Tibial artery (tissue), 4 donors: ENCODE results near the gene SLC6A4.
"Not testable (repeated sequence)": the region's sequence is repeated elsewhere in the genome, so short reads cannot be mapped to it uniquely, and the experiment has no call there.

Source experiments
- DNase-seq, 2 donors: peaks; one replicate each; pipeline ENCODE4 v3.0.0-alpha.2; 2019
- H3K27ac ChIP-seq, 2 donors: fragments of 200-600 bp; sonication (generic) in 1 of 2; 1 replicate in 1 of 2; 2 replicates in 1 of 2; pipeline ENCODE4 v1.5.1; 2018 to 2019; ENCODE audit warnings: mild to moderate bottlenecking in 1 of 2
- H3K27me3 ChIP-seq, 2 donors: fragments of 200-600 bp; sonication (generic) in 1 of 2; one replicate each; pipeline versions ENCODE4 v1.5.1 to v1.6.0; 2016 to 2019
- H3K36me3 ChIP-seq, 3 donors: fragments of 200-600 bp; sonication (generic) in 2 of 3; one replicate each; pipeline ENCODE4 v1.5.1; 2016 to 2019; ENCODE audit warnings: mild to moderate bottlenecking in 2 of 3
- H3K4me1 ChIP-seq, 4 donors: fragments of 200-600 bp; sonication (generic) in 2 of 4; 1 replicate in 3 of 4; 2 replicates in 1 of 4; pipeline ENCODE4 v1.5.1; 2016 to 2019
- H3K4me3 ChIP-seq, 2 donors: fragments of 200-600 bp; sonication (generic) in 1 of 2; 1 replicate in 1 of 2; 2 replicates in 1 of 2; pipeline ENCODE4 v1.5.1; 2018 to 2019; ENCODE audit warnings: mild to moderate bottlenecking in 2 of 2
- H3K9me3 ChIP-seq, 3 donors: fragments of 200-600 bp; sonication (generic) in 1 of 3; one replicate each; pipeline ENCODE4 v1.5.1; 2016 to 2019
- intact Hi-C: fragments of 100-400 bp; cut with DNase I; formaldehyde crosslinking; loops from one replicate; pipeline ENCODE4 v1.15.0; 2023; ENCODE audit warnings: low total_unique reads
- TF ChIP-seq, protein P1 (sequence below), 2 experiments: fragments of 200-600 bp in 1 of 2; fragments of 450-650 bp in 1 of 2; IDR thresholded peaks; one replicate each; pipeline ENCODE4 v1.5.1; 2017 to 2019; ENCODE audit warnings: antibody characterized with exemption in 2 of 2, mild to moderate bottlenecking in 1 of 2, moderate library complexity in 1 of 2

Gene SLC6A4

DNA sequence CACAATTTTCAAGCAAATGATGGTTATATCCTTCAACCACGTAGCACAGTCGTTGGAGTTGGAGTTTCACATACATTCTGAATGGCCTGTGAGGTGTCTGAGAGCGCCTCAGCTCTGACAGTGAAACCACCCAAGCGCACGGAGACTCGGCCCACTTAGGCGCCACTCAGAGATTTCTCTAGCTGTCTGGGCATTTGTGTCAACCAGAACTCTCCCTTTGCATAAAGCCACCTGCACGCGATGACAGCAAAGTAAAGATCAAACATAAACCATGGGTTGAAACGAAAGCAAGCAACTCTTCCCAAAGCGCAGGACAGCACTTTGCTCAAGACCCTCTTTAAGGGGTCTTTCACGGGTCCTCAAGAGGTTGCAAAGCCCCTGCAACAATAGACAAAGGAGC is 533 bp downstream of the SLC6A4 start:
- peaks cover 0 to 50% of the 10 kb centered on the region in 2 donors for H3K27me3 ChIP-seq
- DNase-seq: no peak
- no peaks in the 10 kb centered on the region for H3K9me3 ChIP-seq
- TF ChIP-seq, protein P1, sequence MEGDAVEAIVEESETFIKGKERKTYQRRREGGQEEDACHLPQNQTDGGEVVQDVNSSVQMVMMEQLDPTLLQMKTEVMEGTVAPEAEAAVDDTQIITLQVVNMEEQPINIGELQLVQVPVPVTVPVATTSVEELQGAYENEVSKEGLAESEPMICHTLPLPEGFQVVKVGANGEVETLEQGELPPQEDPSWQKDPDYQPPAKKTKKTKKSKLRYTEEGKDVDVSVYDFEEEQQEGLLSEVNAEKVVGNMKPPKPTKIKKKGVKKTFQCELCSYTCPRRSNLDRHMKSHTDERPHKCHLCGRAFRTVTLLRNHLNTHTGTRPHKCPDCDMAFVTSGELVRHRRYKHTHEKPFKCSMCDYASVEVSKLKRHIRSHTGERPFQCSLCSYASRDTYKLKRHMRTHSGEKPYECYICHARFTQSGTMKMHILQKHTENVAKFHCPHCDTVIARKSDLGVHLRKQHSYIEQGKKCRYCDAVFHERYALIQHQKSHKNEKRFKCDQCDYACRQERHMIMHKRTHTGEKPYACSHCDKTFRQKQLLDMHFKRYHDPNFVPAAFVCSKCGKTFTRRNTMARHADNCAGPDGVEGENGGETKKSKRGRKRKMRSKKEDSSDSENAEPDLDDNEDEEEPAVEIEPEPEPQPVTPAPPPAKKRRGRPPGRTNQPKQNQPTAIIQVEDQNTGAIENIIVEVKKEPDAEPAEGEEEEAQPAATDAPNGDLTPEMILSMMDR (IDR thresholded peaks at IDR 0.05): no peak
- H3K36me3 ChIP-seq: no peaks in the 10 kb centered on the region
- H3K27ac ChIP-seq: no peak overlapping the region
- H3K4me3 ChIP-seq: peak overlapping the region; percentile 34 to 55
- intact Hi-C loops: no loop called here
- peaks cover 0 to 34% (median 28%) of the 10 kb centered on the region in 4 donors for H3K4me1 ChIP-seq

DNA sequence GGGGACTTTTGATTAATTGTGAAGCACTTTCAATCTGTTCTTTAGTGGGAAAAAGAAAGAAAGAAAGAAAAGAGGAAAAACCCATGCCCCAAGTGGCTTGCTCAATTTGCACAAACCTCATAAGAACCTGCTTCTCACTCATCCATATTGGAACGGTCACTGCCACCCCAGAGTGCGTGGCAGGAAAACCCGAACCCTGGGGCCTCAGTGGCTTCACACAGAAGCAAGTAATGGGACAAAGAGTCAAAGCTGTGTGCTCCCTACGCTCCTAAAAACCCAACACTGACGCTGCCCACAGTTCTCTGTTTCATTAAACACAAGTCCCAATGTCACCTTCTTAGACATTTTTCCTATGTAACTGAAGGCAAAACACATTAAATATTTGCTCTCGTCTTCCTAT is 1.2 kb downstream of the SLC6A4 start:
- intact Hi-C loops: no loop called here
- TF ChIP-seq, protein P1 (IDR thresholded peaks at IDR 0.05): no peak
- no peaks in the 10 kb centered on the region for H3K9me3 ChIP-seq
- no peaks in the 10 kb centered on the region for H3K36me3 ChIP-seq
- H3K4me3 ChIP-seq: no peak overlapping the region
- no peak overlapping the region for H3K27ac ChIP-seq
- no peak for DNase-seq
- H3K4me1 ChIP-seq: peaks cover 0 to 34% (median 28%) of the 10 kb centered on the region in 4 donors
- peaks cover 0 to 47% of the 10 kb centered on the region in 2 donors for H3K27me3 ChIP-seq

DNA sequence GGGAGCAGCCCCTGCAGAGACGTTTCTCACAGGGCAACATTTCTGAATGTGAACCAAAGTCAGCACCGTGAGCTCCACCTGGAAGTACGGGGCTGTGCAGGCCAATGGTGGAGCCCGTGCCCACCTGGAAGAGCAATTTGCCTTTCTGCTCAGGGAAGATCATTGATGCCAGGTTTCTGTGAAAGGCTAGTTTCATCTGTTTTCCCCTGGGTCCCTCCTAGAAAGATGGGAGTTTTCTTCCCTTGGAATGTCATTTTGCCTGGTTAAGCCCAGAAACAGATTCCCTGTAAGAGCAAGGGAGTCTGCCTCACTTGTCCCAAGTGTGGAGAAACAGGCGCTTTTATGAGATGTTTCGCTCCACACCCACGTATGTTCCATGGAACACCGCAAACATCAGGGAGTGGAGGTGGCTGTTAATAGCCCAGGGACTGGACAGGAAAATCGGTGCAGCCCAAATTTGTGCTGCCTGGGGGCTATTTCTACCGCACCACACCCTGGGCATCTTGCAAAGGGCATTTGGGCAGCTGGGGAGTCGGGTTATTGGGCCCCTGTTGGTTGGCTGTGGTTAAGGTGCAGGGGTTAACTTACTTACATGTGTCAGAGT is 2.6 kb downstream of the SLC6A4 start:
- H3K27ac ChIP-seq: no peak overlapping the region
- TF ChIP-seq, protein P1 (IDR thresholded peaks at IDR 0.05): no peak
- no peaks in the 10 kb centered on the region for H3K9me3 ChIP-seq
- DNase-seq: no peak
- intact Hi-C loops: no loop called here
- H3K4me1 ChIP-seq: peaks cover 0 to 31% (median 28%) of the 10 kb centered on the region in 4 donors
- H3K36me3 ChIP-seq: no peaks in the 10 kb centered on the region
- no peak overlapping the region for H3K4me3 ChIP-seq
- peaks cover 0 to 38% of the 10 kb centered on the region in 2 donors for H3K27me3 ChIP-seq

DNA sequence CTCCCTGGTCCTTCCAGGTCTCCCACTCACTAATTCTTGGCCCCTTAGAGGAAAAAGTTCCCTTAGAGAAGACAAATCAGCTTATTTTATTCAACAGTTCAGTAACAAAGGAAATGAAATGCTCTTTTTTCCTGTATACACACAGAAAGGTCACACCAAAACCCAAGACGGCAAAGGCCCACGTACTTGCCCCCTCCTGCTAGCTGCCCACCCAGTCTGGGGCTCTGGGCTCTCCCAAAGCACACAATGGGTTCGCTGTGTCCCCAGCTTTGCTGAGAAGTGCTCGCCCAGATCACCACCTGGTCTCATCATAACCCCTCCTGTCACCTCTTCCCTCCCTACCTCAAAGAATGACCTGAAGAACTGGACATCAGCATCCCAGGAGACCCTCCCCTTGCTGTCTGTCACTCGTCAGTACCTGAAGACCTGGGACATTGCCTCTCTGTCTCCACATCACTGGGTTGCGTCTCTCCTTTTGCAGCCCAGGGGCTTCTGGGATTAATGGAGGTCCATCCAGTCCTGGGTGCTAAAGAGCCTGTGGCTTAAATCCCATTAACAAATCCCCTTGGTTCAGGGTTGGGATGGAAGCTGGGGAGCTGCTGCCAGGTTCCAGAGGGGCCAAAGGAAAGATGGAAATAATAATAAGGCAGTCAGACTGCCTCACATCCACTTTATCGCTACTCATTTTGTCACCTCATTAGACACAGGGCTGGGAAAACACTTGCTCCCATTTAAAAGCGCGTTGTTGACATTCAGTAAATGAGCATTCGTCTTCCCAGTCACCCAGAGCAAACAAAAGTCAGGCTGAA is 3.3 kb downstream of the SLC6A4 start:
- Histone ChIP-seq H3K9me3 (no peaks in the 10 kb centered on the region), H3K27ac (no peak overlapping the region), H3K4me3 (no peak overlapping the region), H3K27me3 (peaks cover 0 to 31% of the 10 kb centered on the region in 2 donors), H3K4me1 (peaks cover 0 to 24% (median 22%) of the 10 kb centered on the region in 4 donors), H3K36me3 (no peaks in the 10 kb centered on the region)
- TF ChIP-seq, protein P1 (IDR thresholded peaks at IDR 0.05): no peak
- intact Hi-C loops: no loop called here
- no peak for DNase-seq

DNA sequence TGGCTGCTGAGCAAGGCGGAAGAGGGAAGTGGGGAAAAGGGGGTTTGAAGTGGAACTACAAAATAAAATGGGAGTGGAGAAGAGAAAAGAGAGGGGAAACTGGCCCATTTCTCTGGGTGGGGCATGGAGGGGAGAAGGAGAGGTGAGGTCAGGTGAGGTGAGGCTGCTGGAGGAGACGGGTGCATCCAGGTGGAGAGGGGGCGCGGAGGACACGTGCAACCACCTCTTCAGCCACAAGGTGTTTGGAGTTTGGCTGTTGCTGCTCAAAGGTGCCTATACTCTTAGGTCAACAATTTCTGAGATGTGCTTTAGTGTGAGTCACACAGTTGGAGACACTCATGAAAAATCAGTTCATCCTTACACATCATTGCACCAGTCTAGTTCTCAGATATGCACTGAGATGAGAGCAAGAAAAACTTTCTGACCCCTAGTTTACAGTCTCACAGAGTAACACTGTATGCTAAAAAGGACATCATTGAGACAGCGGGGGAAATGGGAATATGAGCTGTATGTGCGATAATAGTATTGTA is 4.8 kb downstream of the SLC6A4 start:
- TF ChIP-seq, protein P1 (IDR thresholded peaks at IDR 0.05): no peak
- no peak for DNase-seq
- Histone ChIP-seq H3K9me3 (no peaks in the 10 kb centered on the region), H3K36me3 (no peaks in the 10 kb centered on the region), H3K4me3 (no peak overlapping the region), H3K27me3 (peaks cover 0 to 22% of the 10 kb centered on the region in 2 donors), H3K4me1 (peaks cover 0 to 10% (median 8%) of the 10 kb centered on the region in 4 donors), H3K27ac (no peak overlapping the region)
- intact Hi-C loops: no loop called here

DNA sequence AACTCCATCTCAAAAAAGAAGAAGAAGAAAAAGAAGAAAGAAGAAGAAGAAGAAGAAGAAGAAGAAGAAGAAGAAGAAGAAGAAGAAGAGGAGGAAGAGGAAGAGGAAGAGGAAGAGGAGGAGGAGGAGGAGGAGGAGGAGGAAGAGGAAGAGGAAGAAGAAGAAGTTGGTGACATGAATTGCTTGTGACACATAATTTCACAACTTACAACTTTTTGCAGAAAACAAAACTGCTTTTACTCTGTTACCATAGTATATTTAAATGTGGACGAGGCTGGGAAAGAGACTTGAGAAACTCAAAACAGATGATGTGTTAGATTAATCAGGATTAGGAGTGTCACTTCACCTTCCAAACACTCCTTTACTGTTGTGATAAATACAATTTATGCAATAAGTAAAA is 5.5 kb downstream of the SLC6A4 start:
- DNase-seq, intact Hi-C loops, H3K4me1 ChIP-seq, H3K4me3 ChIP-seq, H3K36me3 ChIP-seq, H3K27ac ChIP-seq, H3K9me3 ChIP-seq: not testable (repeated sequence)
- H3K27me3 ChIP-seq: peaks cover 0 to 15% of the 10 kb centered on the region in 2 donors
